IMR-90 (cell line): ENCODE results near the gene ARHGEF40. TPM values are rescaled to one million over a fixed set of nuclear protein-coding genes. Genes with fewer than 3 reads are reported as not detected.

Experiments
- ATAC-seq: fragments of 200-7000 bp; cut with Tn5 transposase; 2 replicates; pipeline ENCODE4 v1.9.1; 2020; ENCODE audit warnings: low read depth, mild to moderate bottlenecking, moderate library complexity
- BruUV-seq: library from RNA; stranded (reverse); fragments of 400-500 nt; replicated peaks from 2 replicates; lab custom pipeline; 2021; lab: Mats Ljungman, UMichigan
- CTCF ChIA-PET: fragments of 300-600 bp; formaldehyde crosslinking; extraction: SDS; loops from one replicate; lab custom pipeline; 2021; ENCODE audit warnings: antibody characterized with exemption; lab: Yijun Ruan, JAX
- POLR2A ChIA-PET: fragments of 300-600 bp; sonication (Branson Sonifier 250); formaldehyde crosslinking; loops from one replicate; lab custom pipeline; 2022; ENCODE audit warnings: antibody characterized with exemption; ENCODE audit not compliant: unreplicated experiment; lab: Charles Lee
- DNase-seq: peaks from one replicate; pipeline ENCODE4 v3.0.0; 2013
- H2AFZ ChIP-seq: replicated peaks from 2 replicates; pipeline ENCODE3; 2013; ENCODE audit warnings: low read length, mild to moderate bottlenecking; ENCODE audit not compliant: poor library complexity
- H2AK5ac ChIP-seq: 2 replicates; pipeline ENCODE4 v1.6.1; 2013; ENCODE audit warnings: low read depth, low read length, inconsistent platforms
- H2AK9ac ChIP-seq: replicated peaks from 2 replicates; pipeline ENCODE3; 2013; ENCODE audit warnings: mild to moderate bottlenecking, low read depth, low read length, moderate library complexity; ENCODE audit not compliant: poor library complexity
- H2BK120ac ChIP-seq: 2 replicates; pipeline ENCODE4 v1.6.1; 2013; ENCODE audit warnings: low read depth, low read length, inconsistent platforms
- H2BK15ac ChIP-seq: 3 replicates; pipeline ENCODE4 v1.6.1; 2013; ENCODE audit warnings: low read depth, low read length, inconsistent platforms
- H2BK20ac ChIP-seq: 2 replicates; pipeline ENCODE4 v1.6.1; 2013; ENCODE audit warnings: low read depth, mild to moderate bottlenecking, inconsistent platforms, low read length, moderate library complexity
- H2BK5ac ChIP-seq: 2 replicates; pipeline ENCODE4 v1.6.1; 2013; ENCODE audit warnings: mild to moderate bottlenecking, low read depth, low read length, inconsistent platforms; ENCODE audit not compliant: poor library complexity, severe bottlenecking
- H3K14ac ChIP-seq: replicated peaks from 2 replicates; pipeline ENCODE4 v1.6.1; 2013; ENCODE audit warnings: low read depth, low read length, inconsistent platforms
- H3K18ac ChIP-seq: 2 replicates; pipeline ENCODE4 v1.6.1; 2013; ENCODE audit warnings: low read depth, low read length, control low read depth
- H3K23ac ChIP-seq: 2 replicates; pipeline ENCODE4 v1.6.1; 2013; ENCODE audit warnings: low read depth, low read length, inconsistent platforms
- H3K27ac ChIP-seq: 2 replicates; pipeline ENCODE4 v1.5.1; 2013; ENCODE audit warnings: mild to moderate bottlenecking, control low read depth, low read length; ENCODE audit not compliant: insufficient read depth
- H3K27me3 ChIP-seq: 2 replicates; pipeline ENCODE4 v1.6.1; 2013; ENCODE audit warnings: low read length; ENCODE audit not compliant: control insufficient read depth, insufficient read depth
- H3K36me3 ChIP-seq: 2 replicates; pipeline ENCODE4 v1.6.1; 2013; ENCODE audit warnings: low read length, mixed read lengths; ENCODE audit not compliant: control insufficient read depth, insufficient read depth
- H3K4ac ChIP-seq: 2 replicates; pipeline ENCODE4 v1.6.1; 2013; ENCODE audit warnings: low read depth, low read length, inconsistent platforms
- H3K4me1 ChIP-seq: 2 replicates; pipeline ENCODE4 v1.6.1; 2013; ENCODE audit warnings: low read length, mixed read lengths; ENCODE audit not compliant: control insufficient read depth, insufficient read depth
- H3K4me2 ChIP-seq: 2 replicates; pipeline ENCODE4 v1.6.1; 2013; ENCODE audit warnings: low read depth, mild to moderate bottlenecking, control low read depth, low read length, moderate library complexity
- H3K4me3 ChIP-seq: 2 replicates; pipeline ENCODE4 v1.5.1; 2013; ENCODE audit warnings: low read depth, mild to moderate bottlenecking, control low read depth, low read length, moderate library complexity; ENCODE audit not compliant: insufficient read depth
- H3K56ac ChIP-seq: 2 replicates; pipeline ENCODE4 v1.6.1; 2013; ENCODE audit warnings: low read length, inconsistent platforms; ENCODE audit not compliant: insufficient read depth; ENCODE audit errors: extremely low read depth
- H3K79me1 ChIP-seq, 2 experiments: 2 replicates each; pipeline ENCODE4 v1.6.1; 2013; ENCODE audit warnings: low read length in 2 of 2, inconsistent platforms in 1 of 2, low read depth in 1 of 2
- H3K9ac ChIP-seq: 2 replicates; pipeline ENCODE4 v1.6.1; 2013; ENCODE audit warnings: low read depth, low read length, control low read depth
- H3K9me1 ChIP-seq: 2 replicates; pipeline ENCODE4 v1.6.1; 2013; ENCODE audit warnings: low read length, inconsistent platforms; ENCODE audit not compliant: insufficient read depth
- H3K9me3 ChIP-seq: 2 replicates; pipeline ENCODE4 v1.6.1; 2013; ENCODE audit warnings: low read length; ENCODE audit not compliant: control insufficient read depth, insufficient read depth
- H4K20me1 ChIP-seq: 2 replicates; pipeline ENCODE4 v1.6.1; 2013; ENCODE audit warnings: low read length, inconsistent platforms; ENCODE audit not compliant: insufficient read depth
- H4K5ac ChIP-seq: 2 replicates; pipeline ENCODE4 v1.6.1; 2013; ENCODE audit warnings: mild to moderate bottlenecking, low read depth, low read length, control low read depth
- H4K8ac ChIP-seq, 2 experiments: 2 replicates each; pipeline ENCODE4 v1.6.1; 2013; ENCODE audit warnings: low read depth in 2 of 2, low read length in 2 of 2, control low read depth in 1 of 2, inconsistent platforms in 1 of 2
- H4K91ac ChIP-seq: 2 replicates; pipeline ENCODE4 v1.6.1; 2013; ENCODE audit warnings: low read depth, low read length, inconsistent platforms; ENCODE audit not compliant: insufficient read depth
- BHLHE40 ChIP-seq: fragments of 150-350 bp; IDR thresholded peaks from 2 replicates; pipeline ENCODE4 v1.6.1; 2016; ENCODE audit warnings: mild to moderate bottlenecking, low read depth, low read length
- CEBPB ChIP-seq: IDR thresholded peaks from 2 replicates; pipeline ENCODE4 v1.6.1; 2012; ENCODE audit warnings: low read depth, low read length, improper control_type of control experiment
- CHD1 ChIP-seq: IDR thresholded peaks from 2 replicates; pipeline ENCODE4 v1.6.1; 2012; ENCODE audit warnings: low read depth, low read length, improper control_type of control experiment
- FOS ChIP-seq: fragments of 150-350 bp; IDR thresholded peaks from 2 replicates; pipeline ENCODE4 v1.6.1; 2016; ENCODE audit warnings: low read depth, low read length
- MAFK ChIP-seq: IDR thresholded peaks from 2 replicates; pipeline ENCODE4 v1.6.1; 2012; ENCODE audit warnings: low read depth, low read length, improper control_type of control experiment
- MAZ ChIP-seq: IDR thresholded peaks from 2 replicates; pipeline ENCODE4 v1.6.1; 2012; ENCODE audit warnings: low read depth, mild to moderate bottlenecking, low read length, improper control_type of control experiment, moderate library complexity, borderline replicate concordance
- POLR2A ChIP-seq: IDR thresholded peaks from 2 replicates; pipeline ENCODE4 v1.6.1; 2012; ENCODE audit warnings: mild to moderate bottlenecking, low read depth, low read length
- RAD21 ChIP-seq: IDR thresholded peaks from 2 replicates; pipeline ENCODE4 v1.6.1; 2012; ENCODE audit warnings: low read length, improper control_type of control experiment
- RCOR1 ChIP-seq: IDR thresholded peaks from 2 replicates; pipeline ENCODE4 v1.6.1; 2012; ENCODE audit warnings: mild to moderate bottlenecking, low read length, improper control_type of control experiment; ENCODE audit not compliant: insufficient replicate concordance
- RFX5 ChIP-seq: IDR thresholded peaks from 2 replicates; pipeline ENCODE4 v1.8.0; 2012; ENCODE audit warnings: low read depth, mild to moderate bottlenecking, low read length, moderate library complexity
- WGBS, 2 experiments: methylation state at CpG; one replicate each; pipeline versions ENCODE4 v1.1.5 to v1.1.7; 2013; ENCODE audit warnings: missing lambda C conversion rate in 2 of 2; ENCODE audit not compliant: insufficient read length in 1 of 2; ENCODE audit errors: extremely low coverage in 2 of 2; 5-methylcytosine and 5-hydroxymethylcytosine counted together
- dilution Hi-C: fragments of 300-500 bp; cut with HindIII; formaldehyde crosslinking; loops from one replicate; pipeline ENCODE4 v1.14.3; 2018; ENCODE audit warnings: low sequenced_read_pairs; ENCODE audit not compliant: unreplicated experiment
- in situ Hi-C: fragments of 300-500 bp; cut with MboI; formaldehyde crosslinking; loops from 3 replicates; pipeline ENCODE4 v1.14.3; 2019; ENCODE audit warnings: low sequenced_read_pairs, inconsistent platforms, mixed read lengths
- intact Hi-C: fragments of 100-400 bp; cut with micrococcal nuclease; formaldehyde crosslinking; loops from 2 replicates; pipeline ENCODE4 v1.10.0; 2022
- polyA plus RNA-seq, 3 experiments: library from polyadenylated mRNA; depleted of rRNA; stranded (reverse); fragments of >200 nt; gene quantifications; 2 replicates each; pipeline ENCODE4 v1.2.3, GENCODE V29; 2012; ENCODE audit warnings: low replicate concordance in 1 of 3
- total RNA-seq: library from RNA; depleted of rRNA; stranded (reverse); fragments of >200 nt; gene quantifications from 2 replicates; pipeline ENCODE4 v1.2.3, GENCODE V29; 2012
- TF ChIP-seq, protein P1 (sequence below): conservative IDR thresholded peaks from 2 replicates; pipeline ENCODE4 v1.5.1; 2012; ENCODE audit warnings: mild to moderate bottlenecking, low read depth, low read length, improper control_type of control experiment
- TF ChIP-seq, protein P2 (sequence below): fragments of 150-350 bp; IDR thresholded peaks from 2 replicates; pipeline ENCODE4 v1.6.1; 2017; ENCODE audit warnings: mild to moderate bottlenecking, antibody characterized with exemption, low read length, low read depth
- TF ChIP-seq, protein P3 (sequence below): fragments of 150-350 bp; IDR thresholded peaks from 2 replicates; pipeline ENCODE4 v1.6.1; 2016; ENCODE audit warnings: low read depth, mild to moderate bottlenecking, low read length, moderate library complexity, borderline replicate concordance

Gene ARHGEF40
- total and polyA plus RNA-seq, 2 of the 4 experiments (the other 2 are of a cell fraction), result 18.1 to 58.4 TPM

- Histone ChIP-seq H2BK15ac (no peak overlapping the region), H2AK9ac (peak overlapping the region; percentile 92), H3K23ac (no peak overlapping the region), H3K9ac (no peak overlapping the region), H3K4me1 (peaks cover 5% of the 10 kb centered on the region), H3K9me3 (no peaks in the 10 kb centered on the region), H3K4me2 (no peak overlapping the region), H3K14ac (no peak overlapping the region), H3K27me3 (no peaks in the 10 kb centered on the region), H3K56ac (no peak overlapping the region), H2AK5ac (peak overlapping the region; percentile 40; the same call in 1 of the 2 replicates), H3K4me3 (no peak overlapping the region), H4K5ac (no peak overlapping the region), H2BK120ac (no peak overlapping the region), H3K27ac (no peak overlapping the region), H3K18ac (no peak overlapping the region), H2AFZ (peak overlapping the region; percentile 80), H4K8ac (peak overlapping the region in 1 of 2 experiments; percentile 2; a peak in 1 of 4 replicates), H3K36me3 (peaks cover 25% of the 10 kb centered on the region), H2BK20ac (no peak overlapping the region), H3K9me1 (0 out of 2 replicates have a peak, but pooled peaks cover 1% of the 10 kb centered on the region), H3K4ac (no peak overlapping the region), H2BK5ac (no peak overlapping the region), H4K20me1 (peaks cover 2% of the 10 kb centered on the region), H3K79me1 (0 out of 4 replicates have a peak, but pooled peaks cover 3 to 6% of the 10 kb centered on the region in 2 experiments), H4K91ac (no peak overlapping the region)
- no TSS peak for BruUV-seq
- ChIA-PET POLR2A (interaction anchor here (1.3 kb wide), 1 partner anchor 21 kb away, joined by 3 read pairs; no protein-coding TSS in a partner anchor), CTCF (interaction anchor here (0.6 to 2.9 kb wide), 15 partner anchors 9 to 106 kb away, joined by 3 to 22 read pairs (median 4); partner anchors contain the start of gene ARHGEF40)
- dilution Hi-C loops, result no loop called here
- in situ Hi-C loops, result loop anchor here (25.0 kb wide), 2 partner anchors 630 to 755 kb away; partner anchors contain the start of genes APEX1, CCNB1IP1, OSGEP and PARP2
- ATAC-seq (peak; percentile 85), DNase-seq (peak; percentile 67)
- WGBS, 2 experiments, result 55% methylated on average over 22 of the region's 59 CpGs; no CpG with 5 or more reads in 1 of the 2 experiments
- intact Hi-C loops, result loop anchor here (1.0 kb wide), 3 partner anchors 12 to 78 kb away; no protein-coding TSS in a partner anchor
- TF ChIP-seq, protein P1, sequence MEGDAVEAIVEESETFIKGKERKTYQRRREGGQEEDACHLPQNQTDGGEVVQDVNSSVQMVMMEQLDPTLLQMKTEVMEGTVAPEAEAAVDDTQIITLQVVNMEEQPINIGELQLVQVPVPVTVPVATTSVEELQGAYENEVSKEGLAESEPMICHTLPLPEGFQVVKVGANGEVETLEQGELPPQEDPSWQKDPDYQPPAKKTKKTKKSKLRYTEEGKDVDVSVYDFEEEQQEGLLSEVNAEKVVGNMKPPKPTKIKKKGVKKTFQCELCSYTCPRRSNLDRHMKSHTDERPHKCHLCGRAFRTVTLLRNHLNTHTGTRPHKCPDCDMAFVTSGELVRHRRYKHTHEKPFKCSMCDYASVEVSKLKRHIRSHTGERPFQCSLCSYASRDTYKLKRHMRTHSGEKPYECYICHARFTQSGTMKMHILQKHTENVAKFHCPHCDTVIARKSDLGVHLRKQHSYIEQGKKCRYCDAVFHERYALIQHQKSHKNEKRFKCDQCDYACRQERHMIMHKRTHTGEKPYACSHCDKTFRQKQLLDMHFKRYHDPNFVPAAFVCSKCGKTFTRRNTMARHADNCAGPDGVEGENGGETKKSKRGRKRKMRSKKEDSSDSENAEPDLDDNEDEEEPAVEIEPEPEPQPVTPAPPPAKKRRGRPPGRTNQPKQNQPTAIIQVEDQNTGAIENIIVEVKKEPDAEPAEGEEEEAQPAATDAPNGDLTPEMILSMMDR, result peak; percentile 100; the same call in 1 of the 2 replicates
- 0 out of 2 replicates have a peak, but pooled peaks have one; percentile 26 for TF ChIP-seq RFX5
- TF ChIP-seq POLR2A, result peak; percentile 65; the same call in 1 of the 2 replicates
- no peak for TF ChIP-seq CHD1
- TF ChIP-seq FOS, result no peak
- peak; percentile 50; the same call in 1 of the 2 replicates for TF ChIP-seq MAFK
- no peak for TF ChIP-seq CEBPB
- TF ChIP-seq MAZ, result peak; percentile 77
- TF ChIP-seq RAD21, result peak; percentile 100
- TF ChIP-seq, protein P2, sequence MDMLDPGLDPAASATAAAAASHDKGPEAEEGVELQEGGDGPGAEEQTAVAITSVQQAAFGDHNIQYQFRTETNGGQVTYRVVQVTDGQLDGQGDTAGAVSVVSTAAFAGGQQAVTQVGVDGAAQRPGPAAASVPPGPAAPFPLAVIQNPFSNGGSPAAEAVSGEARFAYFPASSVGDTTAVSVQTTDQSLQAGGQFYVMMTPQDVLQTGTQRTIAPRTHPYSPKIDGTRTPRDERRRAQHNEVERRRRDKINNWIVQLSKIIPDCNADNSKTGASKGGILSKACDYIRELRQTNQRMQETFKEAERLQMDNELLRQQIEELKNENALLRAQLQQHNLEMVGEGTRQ, result peak; percentile 11; the same call in 1 of the 2 replicates
- TF ChIP-seq, protein P3, sequence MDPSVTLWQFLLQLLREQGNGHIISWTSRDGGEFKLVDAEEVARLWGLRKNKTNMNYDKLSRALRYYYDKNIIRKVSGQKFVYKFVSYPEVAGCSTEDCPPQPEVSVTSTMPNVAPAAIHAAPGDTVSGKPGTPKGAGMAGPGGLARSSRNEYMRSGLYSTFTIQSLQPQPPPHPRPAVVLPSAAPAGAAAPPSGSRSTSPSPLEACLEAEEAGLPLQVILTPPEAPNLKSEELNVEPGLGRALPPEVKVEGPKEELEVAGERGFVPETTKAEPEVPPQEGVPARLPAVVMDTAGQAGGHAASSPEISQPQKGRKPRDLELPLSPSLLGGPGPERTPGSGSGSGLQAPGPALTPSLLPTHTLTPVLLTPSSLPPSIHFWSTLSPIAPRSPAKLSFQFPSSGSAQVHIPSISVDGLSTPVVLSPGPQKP, result no peak
- peak; percentile 44; the same call in 1 of the 2 replicates for TF ChIP-seq BHLHE40
- peak; percentile 65 for TF ChIP-seq RCOR1
Observed at GRCh38 chr14:21092273-21093011, 22.3 kb downstream of the ARHGEF40 start.
